Subcutaneous abdominal adipose tissue (tissue), 5 donors: ENCODE results near the gene NOL4L.

Experiments
- H3K27ac ChIP-seq: one replicate; pipeline ENCODE4 v1.7.0; 2013; ENCODE audit warnings: low read depth, mild to moderate bottlenecking, inconsistent platforms, low read length, moderate library complexity
- H3K27me3 ChIP-seq, 5 donors: one replicate each; pipeline ENCODE4 v1.7.0; 2013; ENCODE audit warnings: low read length in 5 of 5, inconsistent platforms in 1 of 5; ENCODE audit not compliant: control insufficient read depth in 5 of 5, insufficient read depth in 4 of 5
- H3K36me3 ChIP-seq, 5 donors: one replicate each; pipeline ENCODE4 v1.7.0; 2013; ENCODE audit warnings: low read length in 5 of 5; ENCODE audit not compliant: control insufficient read depth in 5 of 5, insufficient read depth in 5 of 5
- H3K4me1 ChIP-seq, 5 donors: one replicate each; pipeline ENCODE4 v1.7.0; 2013; ENCODE audit warnings: low read length in 5 of 5, mild to moderate bottlenecking in 3 of 5, moderate library complexity in 1 of 5; ENCODE audit not compliant: control insufficient read depth in 5 of 5, insufficient read depth in 5 of 5
- H3K4me3 ChIP-seq, 5 donors: one replicate each; pipeline ENCODE4 v1.7.0; 2013; ENCODE audit warnings: low read length in 5 of 5, low read depth in 1 of 5
- H3K9ac ChIP-seq, 5 donors: one replicate each; pipeline ENCODE4 v1.7.0; 2013; ENCODE audit warnings: low read length in 5 of 5, mild to moderate bottlenecking in 4 of 5, moderate library complexity in 3 of 5
- H3K9me3 ChIP-seq, 5 donors: one replicate each; pipeline ENCODE4 v1.7.0; 2013; ENCODE audit warnings: low read length in 5 of 5; ENCODE audit not compliant: control insufficient read depth in 5 of 5
- donor health status: healthy.
- donor health status: healthy.
- donor health status: healthy.
- donor health status: healthy.
- donor health status: healthy.

The NOL4L gene

GRCh38 chr20:32513031-32513866 lies 71.9 kb downstream of the NOL4L start:
- no peak overlapping the region for H3K9ac ChIP-seq
- H3K9me3 ChIP-seq = no peaks in the 10 kb centered on the region
- peaks cover 0 to 2% (median 0%) of the 10 kb centered on the region in 5 donors for H3K27me3 ChIP-seq
- no peak overlapping the region for H3K4me3 ChIP-seq
- H3K27ac ChIP-seq = no peak overlapping the region
- H3K36me3 ChIP-seq = peaks cover 0 to 1% (median 0%) of the 10 kb centered on the region in 5 donors
- H3K4me1 ChIP-seq = peaks cover 6 to 38% (median 35%) of the 10 kb centered on the region in 5 donors

DNA sequence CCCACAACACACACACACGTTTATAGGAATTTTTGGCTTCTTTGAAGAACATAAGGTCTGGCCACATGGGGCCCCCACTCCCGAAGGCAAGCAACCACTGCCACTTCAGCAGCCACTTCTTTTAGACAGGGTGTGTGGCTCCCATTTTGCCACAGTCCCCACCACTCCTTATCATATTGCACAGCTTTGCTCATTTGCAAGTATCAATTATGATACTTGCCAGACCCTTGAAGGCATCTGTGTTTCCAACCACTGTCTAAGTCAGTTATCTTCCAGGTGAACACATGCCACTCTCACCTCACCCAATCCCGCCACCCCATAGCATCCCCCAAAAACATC lies 73.1 kb downstream of the NOL4L start:
- Histone ChIP-seq H3K4me1 (peaks cover 4 to 26% (median 23%) of the 10 kb centered on the region in 5 donors), H3K27ac (no peak overlapping the region), H3K27me3 (no peaks in the 10 kb centered on the region), H3K4me3 (no peak overlapping the region), H3K36me3 (no peaks in the 10 kb centered on the region), H3K9ac (no peak overlapping the region), H3K9me3 (no peaks in the 10 kb centered on the region)

GRCh38 chr20:32511358-32512046 lies 73.6 kb downstream of the NOL4L start:
- H3K4me3 ChIP-seq = no peak overlapping the region
- H3K27me3 ChIP-seq = no peaks in the 10 kb centered on the region
- H3K27ac ChIP-seq = no peak overlapping the region
- no peak overlapping the region for H3K9ac ChIP-seq
- no peaks in the 10 kb centered on the region for H3K36me3 ChIP-seq
- no peaks in the 10 kb centered on the region for H3K9me3 ChIP-seq
- peaks cover 4 to 21% (median 18%) of the 10 kb centered on the region in 5 donors for H3K4me1 ChIP-seq

DNA sequence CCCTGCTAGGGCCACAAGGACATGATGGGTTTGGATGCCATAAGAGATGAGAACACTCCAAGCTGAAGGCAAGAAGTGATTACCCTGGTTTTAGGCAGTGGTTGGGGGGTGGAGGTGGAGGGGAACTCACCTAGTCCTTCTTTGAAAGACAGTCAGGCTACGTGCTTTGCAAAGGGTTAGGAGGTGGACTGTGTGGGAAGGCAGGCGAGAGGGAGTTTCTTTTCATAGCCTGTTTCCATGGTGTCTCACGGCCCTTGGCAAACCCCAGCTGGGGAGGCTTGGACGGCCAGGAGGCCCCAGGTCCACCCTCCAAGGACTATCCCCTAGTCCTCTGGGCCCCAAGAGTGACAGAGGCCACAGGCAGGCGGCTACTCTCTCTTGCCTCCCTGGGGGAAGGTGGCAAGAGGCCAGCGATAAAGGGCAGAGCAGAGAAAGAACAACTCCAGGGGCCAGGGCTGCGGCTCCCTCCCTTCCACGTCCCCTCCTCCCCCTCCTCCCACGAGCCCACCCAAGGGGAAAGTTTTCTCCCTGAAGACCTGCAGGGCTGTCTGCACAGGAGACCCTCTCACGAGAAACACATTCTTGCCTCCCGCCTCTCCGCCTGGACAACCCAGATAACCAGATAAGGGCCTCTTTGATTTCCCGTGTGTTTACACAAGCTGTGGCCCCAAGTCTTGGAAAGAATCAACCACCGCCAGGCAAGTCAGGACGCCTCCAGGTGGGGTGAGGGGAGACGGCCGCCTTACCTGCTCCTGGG lies 74.4 kb downstream of the NOL4L start:
- Histone ChIP-seq H3K9ac (no peak overlapping the region), H3K4me3 (no peak overlapping the region), H3K9me3 (no peaks in the 10 kb centered on the region), H3K27me3 (no peaks in the 10 kb centered on the region), H3K4me1 (peaks cover 2 to 18% (median 15%) of the 10 kb centered on the region in 5 donors), H3K27ac (no peak overlapping the region), H3K36me3 (no peaks in the 10 kb centered on the region)

DNA sequence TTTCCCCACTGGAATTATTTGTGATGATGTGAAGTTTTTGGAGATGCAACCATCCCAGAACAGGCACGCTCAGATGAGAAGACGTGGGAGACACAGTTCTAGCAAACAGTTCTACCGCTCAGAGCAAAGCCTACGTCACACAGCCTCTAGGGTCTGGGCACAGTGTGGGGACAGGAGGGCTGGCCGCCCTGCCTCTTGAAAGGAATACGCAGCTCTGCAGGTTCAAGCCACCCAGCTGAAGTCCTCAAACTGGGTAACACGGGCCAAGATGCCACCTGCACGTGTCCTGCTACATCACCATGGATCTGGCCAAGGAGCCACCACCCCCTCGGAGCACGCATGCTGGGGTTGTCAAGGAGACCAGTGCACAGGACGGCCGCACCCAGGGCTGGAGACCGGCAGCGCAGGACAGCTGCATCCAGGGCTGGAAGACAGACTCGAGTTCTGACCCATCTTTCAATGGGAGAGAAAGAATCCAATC lies 75.0 kb downstream of the NOL4L start:
- Histone ChIP-seq H3K27ac (no peak overlapping the region), H3K36me3 (no peaks in the 10 kb centered on the region), H3K4me3 (no peak overlapping the region), H3K27me3 (no peaks in the 10 kb centered on the region), H3K9me3 (no peaks in the 10 kb centered on the region), H3K9ac (no peak overlapping the region), H3K4me1 (peaks cover 2 to 19% (median 16%) of the 10 kb centered on the region in 5 donors)

DNA sequence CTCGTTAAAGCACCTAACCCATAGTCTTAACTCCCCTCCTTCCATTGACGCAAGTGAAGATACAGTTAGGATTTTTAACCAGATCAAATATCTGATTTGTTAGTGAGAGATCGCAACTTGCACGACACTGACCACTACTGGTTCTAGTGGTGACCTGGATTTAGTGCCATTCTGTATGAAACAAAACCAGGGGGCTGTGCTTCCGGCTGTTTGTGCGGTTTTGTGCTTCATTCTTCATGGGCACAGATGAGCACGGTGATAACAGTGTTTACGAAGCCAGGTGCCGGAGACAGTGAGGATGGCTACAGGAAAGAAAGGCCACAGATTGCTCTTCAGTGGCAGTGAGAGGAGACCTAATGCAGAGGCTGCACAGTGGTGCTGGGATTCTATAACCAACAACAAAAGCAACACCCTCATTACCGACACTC lies 75.5 kb downstream of the NOL4L start:
- H3K9me3 ChIP-seq = no peaks in the 10 kb centered on the region
- H3K9ac ChIP-seq = no peak overlapping the region
- no peak overlapping the region for H3K4me3 ChIP-seq
- peaks cover 2 to 19% (median 16%) of the 10 kb centered on the region in 5 donors for H3K4me1 ChIP-seq
- H3K27me3 ChIP-seq = no peaks in the 10 kb centered on the region
- no peaks in the 10 kb centered on the region for H3K36me3 ChIP-seq
- H3K27ac ChIP-seq = no peak overlapping the region

DNA sequence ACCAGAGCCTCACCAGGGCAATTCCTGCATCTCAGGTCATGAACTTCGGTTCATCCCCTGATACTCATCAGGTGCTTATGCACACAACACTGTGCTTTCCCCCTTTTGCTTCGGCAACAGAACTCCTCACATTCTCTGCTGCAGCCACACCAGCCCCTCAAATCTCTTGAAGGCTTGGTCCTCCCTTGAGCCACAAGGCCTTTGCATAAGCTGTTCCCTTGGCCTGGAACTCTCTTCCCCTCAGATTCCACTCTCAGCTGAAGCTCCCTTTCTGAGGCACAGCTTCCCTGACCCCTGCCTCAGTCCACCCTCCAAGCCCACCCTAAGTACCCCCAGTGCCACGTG lies 76.4 kb downstream of the NOL4L start:
- H3K4me1 ChIP-seq = peaks cover 2 to 19% (median 16%) of the 10 kb centered on the region in 5 donors
- no peak overlapping the region for H3K4me3 ChIP-seq
- H3K27me3 ChIP-seq = no peaks in the 10 kb centered on the region
- peaks cover 0 to under 1% (median 0%) of the 10 kb centered on the region in 5 donors for H3K9me3 ChIP-seq
- H3K36me3 ChIP-seq = no peaks in the 10 kb centered on the region
- no peak overlapping the region for H3K9ac ChIP-seq
- H3K27ac ChIP-seq = no peak overlapping the region

GRCh38 chr20:32507998-32508774 lies 76.9 kb downstream of the NOL4L start:
- no peak overlapping the region for H3K9ac ChIP-seq
- H3K27me3 ChIP-seq = no peaks in the 10 kb centered on the region
- H3K9me3 ChIP-seq = peaks cover 0 to 4% (median 0%) of the 10 kb centered on the region in 5 donors
- no peak overlapping the region for H3K4me3 ChIP-seq
- peaks cover 1 to 16% (median 12%) of the 10 kb centered on the region in 5 donors for H3K4me1 ChIP-seq
- no peak overlapping the region for H3K27ac ChIP-seq
- no peaks in the 10 kb centered on the region for H3K36me3 ChIP-seq

DNA sequence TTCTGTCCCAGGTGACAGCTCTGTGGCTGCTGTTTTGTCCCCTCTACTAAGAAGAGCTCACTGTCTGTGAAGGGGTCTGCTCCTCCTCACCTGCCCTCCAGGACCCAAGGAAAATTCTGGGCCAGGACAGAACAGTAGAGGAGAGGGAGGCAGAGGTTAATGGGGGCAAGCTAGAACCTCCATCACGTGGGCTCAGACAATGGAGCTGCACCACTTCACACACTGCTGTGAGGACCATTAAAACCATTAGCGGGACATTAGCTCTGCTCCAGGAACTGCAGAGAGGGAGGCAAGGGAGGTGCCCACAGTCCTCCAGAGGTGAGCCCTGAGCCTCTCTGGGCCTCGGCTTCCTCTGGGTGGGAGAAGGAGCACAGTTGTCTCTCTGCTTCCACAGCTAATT lies 78.4 kb downstream of the NOL4L start:
- H3K9me3 ChIP-seq = peaks cover 0 to 4% (median 0%) of the 10 kb centered on the region in 5 donors

More for the DNA sequence above, 78.4 kb downstream of the NOL4L start:
- Histone ChIP-seq H3K36me3 (no peaks in the 10 kb centered on the region), H3K27me3 (no peaks in the 10 kb centered on the region), H3K27ac (no peak overlapping the region), H3K4me3 (no peak overlapping the region), H3K9ac (no peak overlapping the region), H3K4me1 (peaks cover 0 to 12% (median 10%) of the 10 kb centered on the region in 5 donors)
